Muscle layer of colon (tissue), 2 donors: ENCODE data around the gene ZNF534.
"Not testable (repeated sequence)": the region's sequence is repeated elsewhere in the genome, so short reads cannot be mapped to it uniquely, and the experiment has no call there.

Experiments
- H3K27ac ChIP-seq: one replicate; pipeline ENCODE4 v1.7.0; 2013; ENCODE audit warnings: low read depth, mild to moderate bottlenecking, low read length, moderate library complexity
- H3K27me3 ChIP-seq, 2 donors: one replicate each; pipeline ENCODE4 v1.7.0; 2013; ENCODE audit warnings: low read length in 2 of 2, mild to moderate bottlenecking in 2 of 2; ENCODE audit not compliant: insufficient read depth in 2 of 2, control insufficient read depth in 1 of 2
- H3K36me3 ChIP-seq: one replicate; pipeline ENCODE4 v1.7.0; 2013; ENCODE audit warnings: mild to moderate bottlenecking, low read length; ENCODE audit not compliant: insufficient read depth
- H3K4me1 ChIP-seq: one replicate; pipeline ENCODE4 v1.7.0; 2013; ENCODE audit warnings: mild to moderate bottlenecking, low read length; ENCODE audit not compliant: insufficient read depth
- H3K4me3 ChIP-seq, 2 donors: one replicate each; pipeline ENCODE4 v1.7.0; 2013; ENCODE audit warnings: low read length in 2 of 2, low read depth in 1 of 2, mild to moderate bottlenecking in 1 of 2, moderate library complexity in 1 of 2
- H3K9ac ChIP-seq: one replicate; pipeline ENCODE4 v1.7.0; 2013; ENCODE audit warnings: low read length
- H3K9me3 ChIP-seq: one replicate; pipeline ENCODE4 v1.7.0; 2013; ENCODE audit warnings: mild to moderate bottlenecking, low read length
- donor health status: abdominal sarcoma.
- donor health status: Adenocarcinoma of cecum.

ZNF534 gene

GRCh38 chr19:52473655-52474350 lies 44.9 kb downstream of the ZNF534 start:
- Histone ChIP-seq H3K9ac (no peak overlapping the region), H3K36me3 (no peaks in the 10 kb centered on the region), H3K9me3 (peaks cover 81% of the 10 kb centered on the region), H3K4me3 (no peak overlapping the region), H3K27ac (no peak overlapping the region), H3K27me3 (no peaks in the 10 kb centered on the region), H3K4me1 (no peaks in the 10 kb centered on the region)

- peaks cover 80% of the 10 kb centered on the region for H3K9me3 ChIP-seq
- no peaks in the 10 kb centered on the region for H3K27me3 ChIP-seq
- no peaks in the 10 kb centered on the region for H3K36me3 ChIP-seq
- H3K9ac ChIP-seq = no peak overlapping the region
- no peak overlapping the region for H3K27ac ChIP-seq
- H3K4me3 ChIP-seq = no peak overlapping the region
- H3K4me1 ChIP-seq = no peaks in the 10 kb centered on the region
These were observed 45.6 kb downstream of the ZNF534 start for GRCh38 chr19:52474351-52475127.

GRCh38 chr19:52484111-52484743 lies 55.3 kb downstream of the ZNF534 start:
- not testable (repeated sequence) for H3K4me1 ChIP-seq, H3K27ac ChIP-seq, H3K27me3 ChIP-seq, H3K4me3 ChIP-seq, H3K36me3 ChIP-seq, H3K9ac ChIP-seq
- peaks cover 20% of the 10 kb centered on the region for H3K9me3 ChIP-seq

DNA sequence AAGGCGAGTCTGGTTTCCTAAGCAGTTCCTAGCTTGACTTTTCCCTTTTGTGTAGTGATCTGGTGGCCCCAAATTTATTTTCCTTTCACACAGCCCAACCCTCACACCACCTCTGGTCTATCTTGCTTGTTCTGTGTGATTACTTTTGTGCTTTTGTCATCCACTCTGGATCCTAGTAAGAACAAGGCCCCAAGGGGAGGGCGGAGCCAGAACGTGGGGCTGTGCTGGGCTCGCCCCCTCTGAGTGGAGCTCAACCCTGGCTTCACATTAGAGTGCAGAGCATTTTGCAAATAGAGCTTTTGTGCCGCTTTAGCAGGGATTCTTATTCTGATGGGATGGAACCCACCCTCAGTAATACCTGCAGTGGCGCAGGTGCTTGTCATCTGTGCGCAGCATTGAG lies 56.1 kb downstream of the ZNF534 start:
- H3K27me3 ChIP-seq = not testable (repeated sequence)

GRCh38 chr19:52485561-52486240 lies 56.8 kb downstream of the ZNF534 start:
- not testable (repeated sequence) for H3K9ac ChIP-seq, H3K27me3 ChIP-seq, H3K9me3 ChIP-seq, H3K36me3 ChIP-seq, H3K27ac ChIP-seq, H3K4me1 ChIP-seq, H3K4me3 ChIP-seq

More for the DNA sequence above, 56.1 kb downstream of the ZNF534 start:
- peaks cover 16% of the 10 kb centered on the region for H3K9me3 ChIP-seq
- not testable (repeated sequence) for H3K4me3 ChIP-seq, H3K36me3 ChIP-seq, H3K27ac ChIP-seq, H3K4me1 ChIP-seq, H3K9ac ChIP-seq

GRCh38 chr19:52492201-52492993 lies 63.4 kb downstream of the ZNF534 start:
- no peaks in the 10 kb centered on the region for H3K9me3 ChIP-seq
- no peak overlapping the region for H3K4me3 ChIP-seq
- no peaks in the 10 kb centered on the region for H3K36me3 ChIP-seq
- no peaks in the 10 kb centered on the region for H3K27me3 ChIP-seq
- H3K27ac ChIP-seq = no peak overlapping the region
- no peaks in the 10 kb centered on the region for H3K4me1 ChIP-seq
- no peak overlapping the region for H3K9ac ChIP-seq

DNA sequence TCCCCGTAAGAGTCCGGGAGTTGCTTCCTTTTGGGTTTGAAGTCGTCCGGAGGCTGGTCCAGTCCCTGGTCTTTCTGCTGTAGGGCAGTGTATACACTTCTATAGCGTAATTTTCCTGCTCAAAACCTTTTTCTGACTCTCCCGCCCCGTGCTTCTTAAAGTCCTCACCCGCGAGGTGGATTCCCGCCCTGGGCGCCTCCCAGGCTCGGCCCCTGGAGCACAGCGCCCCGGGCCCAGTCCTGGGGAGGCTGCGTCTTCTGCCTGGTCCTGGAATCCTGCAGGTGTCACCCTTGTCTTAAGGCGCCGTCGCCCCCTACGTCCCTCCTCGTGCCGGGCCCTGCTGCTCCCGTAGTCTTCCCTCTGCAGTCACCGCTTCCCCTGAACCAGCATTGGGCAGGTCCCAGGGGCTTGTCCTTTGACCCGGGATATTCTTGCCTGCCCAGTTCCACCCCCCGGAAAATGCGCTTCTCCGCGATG lies 64.1 kb downstream of the ZNF534 start:
- H3K9me3 ChIP-seq = no peaks in the 10 kb centered on the region
- H3K9ac ChIP-seq = no peak overlapping the region
- no peak overlapping the region for H3K27ac ChIP-seq
- no peaks in the 10 kb centered on the region for H3K36me3 ChIP-seq
- H3K4me1 ChIP-seq = no peaks in the 10 kb centered on the region
- no peak overlapping the region for H3K4me3 ChIP-seq
- no peaks in the 10 kb centered on the region for H3K27me3 ChIP-seq

DNA sequence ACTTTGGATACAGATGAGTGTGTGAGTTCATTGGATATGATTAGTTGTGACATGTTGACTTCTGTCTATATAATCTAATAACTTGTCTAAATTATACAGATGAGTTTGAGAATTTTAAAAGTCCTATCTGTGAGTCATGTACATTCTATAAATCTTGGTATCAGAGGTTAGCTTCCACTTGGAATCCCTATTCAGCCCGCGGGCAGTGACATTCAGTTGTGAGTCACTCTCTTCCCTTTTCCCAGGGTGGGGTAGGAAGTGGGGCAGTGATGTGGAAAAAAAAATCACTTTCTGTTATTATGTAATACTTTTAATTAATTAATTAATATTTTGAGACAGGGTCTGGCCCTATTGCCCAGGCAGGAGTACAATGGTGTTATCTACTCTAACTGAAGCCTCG lies 65.6 kb downstream of the ZNF534 start:
- H3K4me1 ChIP-seq = no peaks in the 10 kb centered on the region
- no peaks in the 10 kb centered on the region for H3K36me3 ChIP-seq
- no peak overlapping the region for H3K27ac ChIP-seq
- H3K9ac ChIP-seq = no peak overlapping the region
- H3K4me3 ChIP-seq = no peak overlapping the region
- no peaks in the 10 kb centered on the region for H3K9me3 ChIP-seq
- no peaks in the 10 kb centered on the region for H3K27me3 ChIP-seq

DNA sequence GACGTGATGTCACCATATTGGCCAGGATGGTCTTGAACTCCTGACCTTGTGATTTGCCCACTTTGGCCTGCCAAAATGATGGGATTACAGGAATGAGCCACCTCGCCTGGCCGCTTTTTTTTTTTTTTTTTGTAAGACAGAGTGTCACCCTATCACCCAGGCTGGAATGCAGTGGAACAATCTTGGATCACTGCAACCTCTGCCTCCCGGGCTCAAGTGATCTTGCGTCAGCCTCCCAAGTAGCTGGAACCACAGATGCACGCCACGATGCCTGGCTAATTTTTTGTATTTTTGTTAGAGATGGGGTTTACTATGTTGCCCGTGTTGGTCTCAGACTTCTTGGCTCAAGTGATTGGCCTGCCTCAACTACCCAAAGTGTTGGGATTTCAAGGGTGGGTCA lies 69.6 kb downstream of the ZNF534 start:
- H3K9me3 ChIP-seq = no peaks in the 10 kb centered on the region
- H3K4me3 ChIP-seq = no peak overlapping the region
- no peak overlapping the region for H3K27ac ChIP-seq
- no peaks in the 10 kb centered on the region for H3K4me1 ChIP-seq
- no peaks in the 10 kb centered on the region for H3K27me3 ChIP-seq
- H3K36me3 ChIP-seq = no peaks in the 10 kb centered on the region
- H3K9ac ChIP-seq = no peak overlapping the region

DNA sequence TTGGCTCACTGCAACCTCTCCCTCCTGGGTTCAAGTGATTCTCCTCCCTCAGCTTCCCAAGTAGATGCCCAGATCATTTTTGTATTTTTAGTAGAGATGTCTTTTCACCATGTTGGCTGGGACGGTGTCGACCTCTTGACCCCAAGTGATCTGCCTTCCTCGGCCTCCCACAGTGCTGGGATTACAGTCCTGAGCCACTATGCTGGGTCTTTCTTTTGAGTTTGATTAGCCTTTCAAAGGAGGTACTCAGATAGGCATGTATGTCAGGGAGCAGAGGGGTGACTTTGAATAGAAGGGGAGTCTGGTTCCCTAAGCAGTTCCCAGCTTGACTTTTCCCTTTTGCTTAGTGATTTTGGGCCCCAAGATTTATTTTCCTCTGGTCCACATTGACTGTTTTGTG lies 71.5 kb downstream of the ZNF534 start:
- H3K4me3 ChIP-seq, H3K9me3 ChIP-seq, H3K36me3 ChIP-seq, H3K4me1 ChIP-seq, H3K27me3 ChIP-seq, H3K27ac ChIP-seq, H3K9ac ChIP-seq: not testable (repeated sequence)

GRCh38 chr19:52500991-52501390 lies 72.0 kb downstream of the ZNF534 start:
- H3K27ac ChIP-seq, H3K27me3 ChIP-seq, H3K36me3 ChIP-seq, H3K9ac ChIP-seq, H3K4me3 ChIP-seq, H3K9me3 ChIP-seq, H3K4me1 ChIP-seq: not testable (repeated sequence)
